GM19043 (cell line): ENCODE data around the gene PROCA1.

ENCODE experiments used
- ATAC-seq: cut with Tn5 transposase; IDR thresholded peaks from one replicate; pipeline ENCODE4 v1.9.1; 2021; ENCODE audit warnings: low read depth; ENCODE audit not compliant: unreplicated experiment

PROCA1 gene, protein sequence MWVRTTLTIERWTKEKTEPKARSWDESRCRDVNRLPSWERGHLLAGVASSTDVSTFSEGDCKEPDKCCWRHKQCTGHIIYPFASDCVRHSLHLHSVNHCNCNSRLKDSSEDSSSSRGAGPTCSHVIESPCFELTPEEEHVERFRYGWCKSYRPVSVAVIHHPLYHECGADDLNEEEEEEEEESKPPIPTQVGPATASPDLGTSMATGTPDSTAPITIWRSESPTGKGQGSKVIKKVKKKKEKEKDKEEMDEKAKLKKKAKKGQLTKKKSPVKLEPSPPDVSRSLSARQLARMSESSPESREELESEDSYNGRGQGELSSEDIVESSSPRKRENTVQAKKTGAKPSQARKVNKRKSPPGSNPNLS

DNA sequence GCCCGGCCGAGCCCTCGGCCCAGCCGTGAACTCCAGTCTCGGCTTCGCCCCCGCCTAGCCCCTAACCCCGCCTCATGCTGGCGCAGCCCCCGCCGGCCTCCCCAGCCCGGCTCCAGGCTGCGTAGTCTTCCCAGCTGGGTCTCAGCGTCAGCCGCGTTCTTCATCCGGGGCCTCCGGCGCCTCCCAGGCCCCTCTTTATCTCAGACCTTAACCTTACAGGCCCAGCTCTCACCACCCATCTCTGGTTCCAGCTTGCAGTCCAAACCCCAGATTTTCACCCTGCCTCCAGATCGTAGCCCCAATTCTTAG is at the start of gene PROCA1:
Gene PROCA1 (minus strand): TSS at position 166 of the 309 bp plus-strand sequence. CDS start 228 bp downstream, outside the sequence.
- peak; percentile 17 for ATAC-seq

DNA sequence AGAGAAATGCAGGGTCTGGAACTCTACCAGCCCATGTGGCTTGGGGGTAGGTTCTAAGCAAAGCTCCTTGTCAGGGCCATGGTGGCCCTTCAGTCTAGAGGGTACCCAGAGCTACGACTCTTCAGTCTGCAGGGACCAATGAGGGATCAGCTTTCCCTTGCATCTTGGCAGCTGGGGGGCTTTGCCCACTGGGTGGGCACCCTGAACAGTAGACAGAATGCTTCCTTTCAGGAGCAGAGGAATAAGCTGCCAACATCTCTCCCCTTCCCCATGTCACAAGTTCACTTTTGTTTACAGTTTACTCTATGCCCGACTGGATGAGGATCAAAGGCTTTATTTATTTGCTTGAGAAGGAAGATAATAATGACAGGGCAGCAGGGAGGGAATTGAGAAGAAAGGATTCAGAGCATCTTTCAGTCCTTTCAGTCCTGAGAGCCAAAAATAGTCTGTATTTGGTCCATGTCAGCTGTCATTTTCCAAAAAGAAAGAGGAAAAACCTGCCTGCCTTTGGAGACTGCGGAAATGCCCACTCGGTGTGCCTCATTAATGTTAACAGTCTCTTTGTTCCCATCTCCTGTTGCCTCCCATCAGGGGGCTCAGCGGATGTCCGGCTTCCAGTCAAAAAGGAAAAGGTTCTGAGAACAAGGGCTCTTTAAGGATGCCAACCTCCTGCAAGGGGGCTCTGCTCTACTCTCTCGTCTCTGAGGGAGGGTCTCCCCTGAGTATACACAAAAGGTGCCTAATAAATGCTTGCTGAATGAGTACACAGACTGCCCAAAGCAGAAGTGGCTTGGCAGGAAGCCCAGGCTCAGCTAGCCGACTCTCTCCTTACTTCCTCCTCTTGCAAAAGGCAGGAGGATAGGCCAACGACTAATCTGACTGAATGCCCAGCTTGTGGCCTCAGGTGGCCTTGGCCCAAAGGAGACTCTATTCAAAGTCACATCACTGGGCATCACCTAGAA is 49.2 kb upstream of the PROCA1 start:
- no peak for ATAC-seq

DNA sequence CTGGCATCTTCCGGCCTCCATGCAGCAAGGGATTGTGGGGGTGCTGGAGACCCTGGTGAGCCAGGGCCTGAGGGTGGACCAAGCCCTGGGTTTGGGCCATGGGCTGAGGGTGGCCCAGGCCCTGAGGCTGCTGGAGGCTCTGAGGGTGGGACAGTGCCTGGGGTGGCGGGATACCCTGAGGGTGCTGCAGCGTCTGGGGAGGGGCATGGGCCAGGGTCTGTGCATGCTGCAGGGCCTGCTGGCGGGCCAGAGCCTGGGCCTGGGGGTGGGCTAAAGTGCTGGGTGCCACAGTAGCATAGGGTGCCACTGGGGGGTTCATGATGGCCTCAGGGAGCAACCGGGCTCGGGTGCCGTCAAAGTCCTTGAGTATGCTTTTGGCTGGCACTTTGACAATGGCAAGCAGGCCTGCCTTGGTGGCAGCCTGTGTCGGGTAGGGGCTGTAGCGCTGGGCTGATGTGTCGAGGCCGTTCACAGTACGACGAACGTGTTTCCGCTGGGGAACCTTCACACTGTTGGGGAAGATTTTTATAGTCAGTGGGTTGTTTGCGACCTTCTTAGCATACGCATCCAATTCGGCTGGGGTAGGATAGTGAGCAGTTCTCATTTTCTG is 47.7 kb upstream of the PROCA1 start:
- ATAC-seq: no peak

DNA sequence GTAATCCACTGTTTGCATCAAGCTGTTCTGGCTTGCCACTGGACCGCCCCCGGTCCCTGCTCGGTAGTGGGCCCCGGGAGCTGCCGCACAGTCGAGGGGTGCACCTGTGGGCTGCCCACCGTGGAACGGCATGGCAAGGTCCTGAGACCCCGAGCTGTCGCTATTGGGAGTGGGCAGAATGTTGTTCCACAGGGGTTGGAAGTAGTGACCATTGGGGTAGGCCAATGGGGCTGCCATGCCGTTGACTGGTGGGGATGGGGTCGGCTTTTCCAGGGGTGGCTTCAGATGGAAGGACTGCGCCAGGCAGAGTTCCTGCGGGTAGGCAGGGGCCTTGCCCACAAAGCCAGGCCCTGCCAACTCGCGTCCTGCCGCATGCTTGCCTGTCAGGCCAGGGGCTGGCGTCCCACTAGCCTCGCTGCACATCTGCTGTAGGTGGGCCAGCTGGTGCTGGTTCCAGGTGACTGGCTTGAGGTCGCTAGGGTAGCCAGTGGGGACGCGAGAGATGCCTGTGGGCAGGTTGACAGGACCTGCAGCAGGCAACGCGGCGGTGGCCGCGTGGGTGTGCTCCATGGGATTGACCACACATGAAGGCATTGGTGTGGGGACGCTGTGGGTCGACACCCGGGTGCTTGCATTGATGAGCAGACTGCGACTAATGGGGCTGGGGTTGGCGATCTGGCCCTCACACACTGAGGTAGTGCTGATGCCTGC is 46.9 kb upstream of the PROCA1 start:
- no peak for ATAC-seq

DNA sequence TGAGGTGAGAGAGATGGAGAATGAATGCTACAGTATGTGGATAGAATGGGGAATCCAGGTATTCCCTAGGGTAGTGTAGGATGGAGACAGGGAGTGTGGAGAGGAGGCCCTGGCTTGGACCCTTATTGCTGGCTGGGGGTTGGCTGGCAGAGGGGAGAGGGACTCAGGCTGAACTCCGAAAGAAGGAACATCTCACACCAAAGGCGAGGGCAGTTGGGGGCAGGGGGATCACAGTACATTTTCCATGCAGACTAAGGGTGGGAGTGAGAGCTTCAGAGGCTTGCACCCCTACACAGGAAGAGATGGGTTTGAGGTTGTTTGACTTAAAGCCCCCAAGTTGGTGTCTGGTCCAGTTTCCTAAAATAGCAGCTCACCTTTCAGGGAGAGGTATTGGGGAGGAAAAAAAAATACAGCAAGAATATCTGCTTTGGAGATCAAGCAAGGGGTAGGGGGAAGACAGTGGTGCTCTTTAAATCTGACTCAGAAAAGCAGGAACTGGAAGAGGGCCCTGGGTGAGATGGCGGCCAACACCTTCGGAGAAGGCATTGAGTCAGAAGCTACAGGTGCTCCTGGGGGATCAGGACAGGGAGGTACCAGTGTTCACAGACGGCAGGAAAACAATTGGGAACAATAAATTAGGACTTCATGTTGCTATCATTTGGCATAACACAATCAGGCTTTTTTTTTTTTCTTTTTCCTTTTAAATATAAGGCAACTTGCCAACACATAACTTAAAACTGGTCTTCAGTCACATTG is 44.5 kb upstream of the PROCA1 start:
- no peak for ATAC-seq

DNA sequence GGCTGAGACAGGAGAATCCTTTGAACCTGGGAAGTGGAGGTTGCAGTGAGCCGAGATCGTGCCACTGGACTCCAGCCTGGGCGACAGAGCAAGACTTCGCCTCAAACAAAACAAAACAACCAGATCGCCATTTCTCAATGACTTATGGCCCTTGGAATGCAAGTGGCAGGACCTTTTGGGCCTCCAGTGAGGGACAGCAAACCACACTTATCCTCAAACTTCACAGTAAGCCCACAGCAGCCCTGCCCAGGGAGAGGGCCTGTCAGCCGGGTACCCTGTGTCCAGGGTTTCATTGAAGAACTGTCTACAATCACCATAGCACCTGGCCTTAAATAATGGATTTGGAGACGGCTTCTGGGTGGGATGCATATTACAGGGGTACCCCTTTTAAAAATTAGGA is 43.8 kb upstream of the PROCA1 start:
- no peak for ATAC-seq

DNA sequence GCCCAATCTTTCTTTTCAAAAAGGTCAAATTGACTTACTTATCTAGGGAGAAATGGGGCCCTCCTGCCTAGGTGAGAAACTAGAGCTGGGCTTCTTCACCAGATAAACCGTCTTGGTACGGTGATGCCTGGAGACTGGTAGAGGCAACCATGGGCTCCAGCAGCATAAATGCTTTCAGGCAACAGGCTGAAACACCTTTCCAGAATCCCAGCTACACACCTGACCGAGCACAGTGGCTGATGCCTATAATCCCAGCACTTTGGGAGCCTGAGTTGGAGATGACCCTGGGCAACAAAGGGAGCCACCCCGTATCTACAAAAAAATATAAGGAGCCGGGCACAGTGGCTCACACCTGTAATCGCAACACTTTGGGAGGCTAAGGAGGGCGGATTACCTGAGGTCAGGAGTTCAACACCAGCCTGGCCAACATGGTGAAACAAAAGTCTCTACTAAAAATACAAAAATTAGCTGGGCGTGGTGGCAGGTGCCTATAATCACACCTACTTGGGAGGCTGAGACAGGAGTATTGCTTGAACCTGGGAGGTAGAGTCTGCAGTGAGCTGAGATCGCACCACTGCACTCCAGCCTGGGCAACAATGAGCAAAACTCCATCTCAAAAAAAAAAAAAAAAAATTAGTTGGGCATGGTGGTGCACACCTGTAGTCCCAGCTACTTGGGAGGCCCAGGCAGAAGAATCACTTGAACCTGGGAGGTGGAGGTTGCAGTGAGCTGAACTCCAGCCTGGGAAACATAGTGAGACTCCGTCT is 40.1 kb upstream of the PROCA1 start:
- no peak for ATAC-seq

DNA sequence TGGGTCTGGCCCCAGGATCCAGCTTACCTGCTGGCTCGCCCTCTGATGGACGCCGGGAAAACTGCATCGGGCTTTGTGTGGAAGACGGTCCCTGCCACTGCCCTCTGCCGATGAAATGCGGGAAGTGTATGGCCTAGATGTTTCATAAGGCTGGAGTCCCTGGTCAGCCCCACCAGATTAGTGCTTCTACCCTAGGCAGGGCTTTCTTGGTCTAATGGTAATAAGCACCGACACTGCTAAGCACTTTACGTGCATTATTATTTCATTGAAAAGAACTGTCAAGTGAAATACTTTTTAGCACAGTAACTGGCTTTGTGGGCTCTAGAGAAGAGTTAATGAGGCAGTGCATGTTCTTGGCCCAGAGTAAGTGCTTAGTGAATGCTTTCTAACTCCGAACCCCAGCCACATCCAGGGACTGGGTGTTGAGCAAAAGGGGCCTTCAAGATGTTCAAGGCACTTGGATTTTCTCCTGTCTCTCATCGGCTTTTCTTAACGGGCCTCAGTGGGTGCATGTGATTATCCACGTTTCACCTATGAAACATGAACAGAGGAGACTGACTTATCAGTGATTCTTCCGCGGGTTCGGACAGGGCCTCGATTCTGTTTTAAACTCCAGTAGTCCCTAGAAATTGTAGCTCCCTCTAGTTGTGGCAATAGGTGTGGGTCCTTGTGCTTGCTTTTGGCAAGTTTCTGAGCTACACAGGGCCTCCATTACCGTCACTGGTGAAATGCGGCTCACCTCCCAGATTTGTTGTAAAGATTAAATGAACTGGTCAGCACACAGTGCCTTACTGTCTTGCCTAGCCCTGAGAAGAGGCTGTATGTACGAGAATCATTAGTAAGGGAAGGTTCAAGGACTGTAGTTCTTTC is 38.7 kb upstream of the PROCA1 start:
- peak; percentile 71 for ATAC-seq

DNA sequence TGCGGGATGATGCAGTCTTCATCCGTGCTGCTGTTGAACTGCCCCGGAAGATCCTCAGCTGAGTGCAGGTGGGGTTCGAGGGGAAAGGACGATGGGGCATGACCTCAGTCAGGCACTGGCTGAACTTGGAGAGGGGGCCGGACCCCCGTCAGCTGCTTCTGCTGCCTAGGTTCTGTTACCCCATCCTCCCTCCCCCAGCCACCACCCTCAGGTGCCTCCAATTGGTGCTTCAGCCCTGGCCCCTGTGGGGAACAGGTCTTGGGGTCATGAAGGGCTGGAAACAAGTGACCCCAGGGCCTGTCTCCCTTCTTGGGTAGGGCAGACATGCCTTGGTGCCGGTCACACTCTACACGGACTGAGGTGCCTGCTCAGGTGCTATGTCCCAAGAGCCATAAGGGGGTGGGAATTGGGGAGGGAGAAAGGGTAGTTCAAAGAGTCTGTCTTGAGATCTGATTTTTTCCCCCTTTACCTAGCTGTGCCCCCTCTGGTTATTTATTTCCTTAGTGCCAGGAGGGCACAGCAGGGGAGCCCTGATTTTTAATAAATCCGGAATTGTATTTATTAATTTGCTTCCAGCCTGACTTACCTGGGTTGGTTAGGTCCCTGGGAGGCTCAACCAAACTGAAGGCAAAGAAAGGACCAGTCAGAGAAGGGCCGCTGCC is 38.0 kb upstream of the PROCA1 start:
- ATAC-seq: no peak

DNA sequence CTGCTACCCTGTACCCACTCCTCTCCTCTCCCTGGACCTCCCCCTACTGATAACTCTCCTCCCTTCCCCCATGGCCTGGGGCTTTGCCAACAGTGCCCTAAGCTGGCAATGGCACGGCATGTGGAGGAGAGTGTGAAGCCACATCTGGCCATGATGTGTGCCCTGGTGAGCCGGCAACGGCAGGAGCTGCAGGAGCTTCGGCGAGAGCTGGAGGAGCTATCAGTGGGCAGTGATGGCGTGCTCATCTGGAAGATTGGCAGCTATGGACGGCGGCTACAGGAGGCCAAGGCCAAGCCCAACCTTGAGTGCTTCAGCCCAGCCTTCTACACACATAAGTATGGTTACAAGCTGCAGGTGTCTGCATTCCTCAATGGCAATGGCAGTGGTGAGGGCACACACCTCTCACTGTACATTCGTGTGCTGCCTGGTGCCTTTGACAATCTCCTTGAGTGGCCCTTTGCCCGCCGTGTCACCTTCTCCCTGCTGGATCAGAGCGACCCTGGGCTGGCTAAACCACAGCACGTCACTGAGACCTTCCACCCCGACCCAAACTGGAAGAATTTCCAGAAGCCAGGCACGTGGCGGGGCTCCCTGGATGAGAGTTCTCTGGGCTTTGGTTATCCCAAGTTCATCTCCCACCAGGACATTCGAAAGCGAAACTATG is 37.3 kb upstream of the PROCA1 start:
- ATAC-seq: no peak

DNA sequence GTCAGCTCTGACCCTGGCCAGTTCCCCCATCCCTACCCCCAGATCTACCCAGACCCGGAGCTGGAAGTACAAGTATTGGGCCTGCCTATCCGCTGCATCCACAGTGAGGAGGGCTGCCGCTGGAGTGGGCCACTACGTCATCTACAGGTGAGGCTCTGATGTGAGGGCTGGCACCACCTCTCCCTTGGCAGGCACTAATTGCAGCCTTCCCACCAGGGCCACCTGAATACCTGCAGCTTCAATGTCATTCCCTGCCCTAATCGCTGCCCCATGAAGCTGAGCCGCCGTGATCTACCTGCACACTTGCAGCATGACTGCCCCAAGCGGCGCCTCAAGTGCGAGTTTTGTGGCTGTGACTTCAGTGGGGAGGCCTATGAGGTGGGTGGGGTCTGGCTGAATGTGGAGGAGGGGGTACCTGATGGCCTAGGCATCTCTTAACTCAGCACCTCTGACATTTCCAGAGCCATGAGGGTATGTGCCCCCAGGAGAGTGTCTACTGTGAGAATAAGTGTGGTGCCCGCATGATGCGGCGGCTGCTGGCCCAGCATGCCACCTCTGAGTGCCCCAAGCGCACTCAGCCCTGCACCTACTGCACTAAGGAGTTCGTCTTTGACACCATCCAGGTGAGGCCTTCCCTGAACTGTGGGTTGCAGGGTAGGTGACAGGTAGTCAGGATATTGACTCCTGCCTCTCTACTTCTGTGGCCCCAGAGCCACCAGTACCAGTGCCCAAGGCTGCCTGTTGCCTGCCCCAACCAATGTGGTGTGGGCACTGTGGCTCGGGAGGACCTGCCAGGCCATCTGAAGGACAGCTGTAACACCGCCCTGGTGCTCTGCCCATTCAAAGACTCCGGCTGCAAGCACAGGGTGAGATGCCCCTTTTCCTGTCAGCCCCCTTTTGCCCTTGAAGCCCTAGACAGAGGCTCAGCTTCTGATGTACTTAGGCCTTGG is 36.4 kb upstream of the PROCA1 start:
- ATAC-seq: no peak

DNA sequence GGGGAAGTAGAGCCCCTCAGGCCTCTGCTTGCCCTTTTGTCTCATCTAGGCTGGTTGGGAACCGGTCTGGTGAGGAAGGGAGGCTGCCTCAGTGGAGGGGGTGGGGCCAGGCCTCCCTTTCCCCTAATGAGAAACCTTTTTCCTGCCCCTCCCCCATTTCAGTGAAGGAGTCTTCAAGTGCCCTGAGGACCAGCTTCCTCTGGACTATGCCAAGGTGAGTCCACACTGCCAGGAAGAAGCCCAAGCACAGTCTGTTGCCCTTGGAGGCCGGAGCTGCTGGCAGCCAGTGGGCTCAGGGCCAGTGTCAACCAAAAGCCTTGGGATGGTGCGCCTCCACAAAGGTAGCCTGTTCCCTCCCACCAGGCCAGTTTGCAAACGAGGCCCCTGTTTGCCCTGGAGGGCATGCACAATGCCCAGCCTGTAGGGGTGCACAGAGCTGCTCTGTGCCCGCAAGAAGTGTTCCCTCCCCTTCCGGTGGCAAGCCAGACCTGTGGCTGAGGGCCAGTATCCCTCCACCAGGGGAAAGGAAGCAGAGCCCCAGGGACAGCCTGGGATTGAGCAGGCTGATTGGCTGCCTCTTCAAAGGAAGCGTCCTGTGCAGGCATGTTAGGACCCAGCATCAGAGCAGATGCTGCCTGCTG is 35.5 kb upstream of the PROCA1 start:
- no peak for ATAC-seq

DNA sequence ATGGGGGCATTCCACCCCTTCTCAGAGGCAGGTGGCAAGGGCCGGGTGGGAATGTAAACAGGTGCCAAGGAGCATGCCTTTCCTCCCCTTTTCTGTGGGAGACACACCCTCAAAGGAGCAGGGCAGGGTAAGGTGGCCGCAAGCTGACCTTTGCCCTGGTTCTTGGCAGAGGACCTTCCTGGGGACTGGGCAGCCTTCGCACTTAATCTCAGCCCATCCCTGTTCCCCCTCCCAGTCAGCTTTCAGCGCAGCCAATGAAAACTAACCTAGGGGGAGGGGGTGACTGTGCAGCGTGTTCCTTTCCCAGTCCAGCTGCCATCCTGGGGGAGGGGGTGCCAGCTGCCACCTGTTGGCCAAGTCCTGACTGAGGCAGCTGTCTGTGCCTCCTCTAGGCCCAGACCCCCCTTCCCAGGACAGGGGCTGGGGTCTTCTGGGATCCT is 34.9 kb upstream of the PROCA1 start:
- ATAC-seq: no peak

DNA sequence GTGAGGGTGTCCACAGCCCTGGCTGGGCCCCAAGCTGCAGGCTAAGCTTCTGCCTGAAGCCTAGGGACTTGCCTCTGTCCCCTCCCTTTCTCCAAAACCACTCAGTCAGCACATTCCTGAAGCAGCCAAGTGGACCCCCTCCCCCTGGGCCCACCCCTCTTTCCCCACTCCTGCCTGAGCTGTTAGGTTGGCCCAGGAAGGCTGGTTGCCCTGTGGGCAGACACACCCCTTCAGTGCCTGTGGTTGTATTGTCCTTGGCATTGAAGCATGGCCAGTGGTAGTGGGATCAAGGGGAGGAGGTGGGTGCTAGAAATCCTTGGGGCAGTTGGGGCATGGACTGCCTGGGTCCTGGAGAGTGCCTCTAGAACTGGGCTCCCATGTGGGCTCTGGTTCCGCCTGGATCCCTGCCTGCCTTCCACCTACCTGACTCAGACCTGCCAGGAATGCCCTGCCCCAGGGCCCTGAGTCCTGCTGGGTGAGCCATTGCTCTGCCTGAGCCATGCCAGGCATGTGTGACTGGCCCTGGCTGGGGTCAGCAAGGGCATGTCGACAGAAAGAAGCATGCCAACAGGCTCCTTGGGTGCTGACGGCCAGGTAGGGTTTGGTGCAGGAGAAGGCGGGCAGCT is 34.2 kb upstream of the PROCA1 start:
- no peak for ATAC-seq
